Mammary epithelial cell (primary cell): Measurements from ENCODE around the gene TOMM40L.

Source experiments
- CTCF ChIP-seq, 2 donors: IDR thresholded peaks in 1 of 2; conservative IDR thresholded peaks in 1 of 2; 2 replicates each; pipeline ENCODE4 v1.5.1; 2011 to 2012; ENCODE audit warnings: inconsistent platforms in 2 of 2, low read length in 2 of 2, mild to moderate bottlenecking in 2 of 2, control low read depth in 1 of 2, low read depth in 1 of 2; ENCODE audit not compliant: insufficient read depth in 1 of 2; ENCODE audit errors: extremely low read depth in 1 of 2
- EZH2 ChIP-seq: IDR thresholded peaks from 2 replicates; pipeline ENCODE4 v1.6.1; 2012; ENCODE audit warnings: low read length, inconsistent platforms, borderline replicate concordance

- TF ChIP-seq CTCF (conservative IDR thresholded peaks at IDR 0.05 in 1 of 2, IDR thresholded peaks at IDR 0.05 in 1 of 2; ENCODE audit: extremely low read depth in 1 of 2, insufficient read depth in 1 of 2, low read depth in 1 of 2, low read length in 2 of 2) (no peak), EZH2 (no peak)
Measured at GRCh38 chr1:161222175-161223019, 3.5 kb upstream of the TOMM40L start.
